ENCODE measurements around the gene DNAJB4. TPM values are rescaled to one million over a fixed set of nuclear protein-coding genes. Genes with fewer than 3 reads are reported as not detected.

The DNAJB4 gene
- total RNA-seq, 1 donor from 2014 or later: 95.8 TPM

GRCh38 chr1:78003070-78003746 is 1.5 kb upstream of the DNAJB4 start:
- Mint-ChIP-seq H3K4me3 (ENCODE audit: unreplicated experiment) (peak overlapping the region; percentile 65), H3K27me3 (ENCODE audit: unreplicated experiment) (no peaks in the 10 kb centered on the region), H3K9me3 (ENCODE audit: unreplicated experiment) (no peaks in the 10 kb centered on the region), H3K27ac (ENCODE audit: unreplicated experiment) (peak overlapping the region; percentile 97), H3K4me1 (ENCODE audit: unreplicated experiment) (peaks cover 33% of the 10 kb centered on the region), H3K36me3 (ENCODE audit: unreplicated experiment) (no peaks in the 10 kb centered on the region)
- TF ChIP-seq CTCF (IDR thresholded peaks at IDR 0.05): no peak
- no peak for DNase-seq (ENCODE audit: extremely low spot score, unreplicated experiment)

- no peak for DNase-seq (ENCODE audit: extremely low spot score, unreplicated experiment)
- H3K27ac Mint-ChIP-seq (ENCODE audit: unreplicated experiment): peak overlapping the region; percentile 97
- H3K4me1 Mint-ChIP-seq (ENCODE audit: unreplicated experiment): peaks cover 38% of the 10 kb centered on the region
- TF ChIP-seq CTCF (IDR thresholded peaks at IDR 0.05): no peak
- H3K36me3 Mint-ChIP-seq (ENCODE audit: unreplicated experiment): no peaks in the 10 kb centered on the region
- peak overlapping the region; percentile 93 for H3K4me3 Mint-ChIP-seq (ENCODE audit: unreplicated experiment)
- H3K27me3 Mint-ChIP-seq (ENCODE audit: unreplicated experiment): no peaks in the 10 kb centered on the region
- no peaks in the 10 kb centered on the region for H3K9me3 Mint-ChIP-seq (ENCODE audit: unreplicated experiment)
These were observed 639 bp upstream of the DNAJB4 start for GRCh38 chr1:78003882-78004718.

GRCh38 chr1:78005448-78005722 is 646 bp downstream of the DNAJB4 start:
- no peaks in the 10 kb centered on the region for H3K27me3 Mint-ChIP-seq (ENCODE audit: unreplicated experiment)
- H3K4me3 Mint-ChIP-seq (ENCODE audit: unreplicated experiment): peak overlapping the region; percentile 93
- peaks cover 50% of the 10 kb centered on the region for H3K4me1 Mint-ChIP-seq (ENCODE audit: unreplicated experiment)
- peaks cover 2% of the 10 kb centered on the region for H3K36me3 Mint-ChIP-seq (ENCODE audit: unreplicated experiment)
- DNase-seq (ENCODE audit: extremely low spot score, unreplicated experiment): no peak
- H3K9me3 Mint-ChIP-seq (ENCODE audit: unreplicated experiment): no peaks in the 10 kb centered on the region
- peak overlapping the region; percentile 97 for H3K27ac Mint-ChIP-seq (ENCODE audit: unreplicated experiment)
- TF ChIP-seq CTCF (IDR thresholded peaks at IDR 0.05): no peak

GRCh38 chr1:78005755-78006154 is 1.0 kb downstream of the DNAJB4 start:
- Mint-ChIP-seq H3K27ac (ENCODE audit: unreplicated experiment) (peak overlapping the region; percentile 97), H3K4me1 (ENCODE audit: unreplicated experiment) (peaks cover 53% of the 10 kb centered on the region), H3K4me3 (ENCODE audit: unreplicated experiment) (peak overlapping the region; percentile 93), H3K9me3 (ENCODE audit: unreplicated experiment) (no peaks in the 10 kb centered on the region), H3K36me3 (ENCODE audit: unreplicated experiment) (peaks cover 2% of the 10 kb centered on the region), H3K27me3 (ENCODE audit: unreplicated experiment) (no peaks in the 10 kb centered on the region)
- no peak for TF ChIP-seq CTCF (IDR thresholded peaks at IDR 0.05)
- no peak for DNase-seq (ENCODE audit: extremely low spot score, unreplicated experiment)

GRCh38 chr1:78006521-78006920 is 1.8 kb downstream of the DNAJB4 start:
- TF ChIP-seq CTCF (IDR thresholded peaks at IDR 0.05): no peak
- H3K9me3 Mint-ChIP-seq (ENCODE audit: unreplicated experiment): no peaks in the 10 kb centered on the region
- H3K4me1 Mint-ChIP-seq (ENCODE audit: unreplicated experiment): peaks cover 60% of the 10 kb centered on the region
- no peaks in the 10 kb centered on the region for H3K27me3 Mint-ChIP-seq (ENCODE audit: unreplicated experiment)
- no peak for DNase-seq (ENCODE audit: extremely low spot score, unreplicated experiment)
- peaks cover 2% of the 10 kb centered on the region for H3K36me3 Mint-ChIP-seq (ENCODE audit: unreplicated experiment)
- peak overlapping the region; percentile 93 for H3K4me3 Mint-ChIP-seq (ENCODE audit: unreplicated experiment)
- peak overlapping the region; percentile 97 for H3K27ac Mint-ChIP-seq (ENCODE audit: unreplicated experiment)

All from osteocyte (in vitro differentiated cells).